PC-3 (cell line): ENCODE data around the gene BSCL2. TPM values are rescaled to one million over a fixed set of nuclear protein-coding genes. Genes with fewer than 3 reads are reported as not detected.

Experiments used
- ATAC-seq: fragments of 200-7000 bp; cut with Tn5 transposase; 2 replicates; pipeline ENCODE4 v1.9.1; 2020; ENCODE audit warnings: mild to moderate bottlenecking, moderate library complexity
- BruUV-seq: library from RNA; stranded (reverse); fragments of 400-500 nt; replicated peaks from 2 replicates; lab custom pipeline; 2021; lab: Mats Ljungman, UMichigan
- CTCF ChIA-PET: fragments of 300-600 bp; sonication (Branson Sonifier 250); formaldehyde crosslinking; loops from one replicate; lab custom pipeline; 2022; ENCODE audit warnings: antibody characterized with exemption; lab: Charles Lee
- POLR2A ChIA-PET: fragments of 300-600 bp; sonication (Branson Sonifier 250); formaldehyde crosslinking; loops from one replicate; lab custom pipeline; 2022; ENCODE audit warnings: antibody characterized with exemption; ENCODE audit not compliant: unreplicated experiment; lab: Charles Lee
- DNase-seq: peaks from one replicate; pipeline ENCODE4 v3.0.0-alpha.2; 2015
- H2AFZ ChIP-seq: fragments of 300-600 bp; sonication (generic); 2 replicates; pipeline ENCODE4 v1.6.0; 2016; ENCODE audit warnings: antibody characterized with exemption, low read length
- H3F3A ChIP-seq: fragments of 300-600 bp; sonication (generic); one replicate; pipeline ENCODE4 v1.6.0; 2017; ENCODE audit warnings: antibody characterized with exemption, low read length, control low read depth, mild to moderate bottlenecking; ENCODE audit not compliant: unreplicated experiment
- H3K27ac ChIP-seq: fragments of 300-600 bp; sonication (generic); 2 replicates; pipeline ENCODE4 v1.5.1; 2016; ENCODE audit warnings: mild to moderate bottlenecking, low read length
- H3K27me3 ChIP-seq: fragments of 300-600 bp; sonication (generic); 2 replicates; pipeline ENCODE4 v1.6.1; 2016; ENCODE audit warnings: low read length, mixed read lengths
- H3K36me3 ChIP-seq: fragments of 300-600 bp; sonication (generic); 2 replicates; pipeline ENCODE4 v1.6.1; 2016; ENCODE audit warnings: low read depth, mixed run types, low read length, mixed read lengths
- H3K4me1 ChIP-seq: fragments of 300-600 bp; sonication (generic); 2 replicates; pipeline ENCODE4 v1.5.1; 2016; ENCODE audit warnings: low read length; ENCODE audit not compliant: insufficient read depth
- H3K4me2 ChIP-seq: fragments of 300-600 bp; sonication (generic); 2 replicates; pipeline ENCODE4 v1.6.0; 2016; ENCODE audit warnings: low read length
- H3K4me3 ChIP-seq: fragments of 300-600 bp; sonication (generic); 2 replicates; pipeline ENCODE4 v1.5.1; 2016; ENCODE audit warnings: mild to moderate bottlenecking, low read length, mixed read lengths
- H3K79me2 ChIP-seq: fragments of 300-600 bp; sonication (generic); 2 replicates; pipeline ENCODE4 v1.6.1; 2017; ENCODE audit warnings: low read length, mixed read lengths
- H3K9ac ChIP-seq: fragments of 300-600 bp; sonication (generic); 2 replicates; pipeline ENCODE4 v1.6.0; 2016; ENCODE audit warnings: mild to moderate bottlenecking, low read length
- H3K9me2 ChIP-seq: fragments of 300-600 bp; sonication (generic); replicated peaks from 2 replicates; pipeline ENCODE4 v1.6.1; 2016; ENCODE audit warnings: mixed run types, low read length, mixed read lengths
- H3K9me3 ChIP-seq: fragments of 300-600 bp; sonication (generic); 2 replicates; pipeline ENCODE4 v1.6.1; 2016; ENCODE audit warnings: low read length, mixed read lengths
- H4K20me1 ChIP-seq: fragments of 300-600 bp; sonication (generic); 2 replicates; pipeline ENCODE4 v1.6.1; 2016; ENCODE audit warnings: low read length, mixed read lengths
- EZH2 ChIP-seq: fragments of 300-600 bp; sonication (generic); IDR thresholded peaks from one replicate; pipeline ENCODE4 v1.6.1; 2017; ENCODE audit warnings: antibody characterized with exemption, mild to moderate bottlenecking, low read length; ENCODE audit not compliant: unreplicated experiment
- EZH2phosphoT487 ChIP-seq: fragments of 300-600 bp; sonication (generic); IDR thresholded peaks from 2 replicates; pipeline ENCODE4 v1.6.1; 2018; ENCODE audit warnings: mild to moderate bottlenecking, antibody characterized with exemption, low read length, borderline replicate concordance
- intact Hi-C: fragments of 100-400 bp; cut with micrococcal nuclease; formaldehyde crosslinking; loops from 2 replicates; pipeline ENCODE4 v1.9.0; 2023
- total RNA-seq: library from RNA; depleted of rRNA; stranded (reverse); fragments of >200 nt; gene quantifications from 2 replicates; pipeline ENCODE4 v1.2.3, GENCODE V29; 2014
- TF ChIP-seq, protein P1 (sequence below): fragments of 300-600 bp; sonication (generic); conservative IDR thresholded peaks from 2 replicates; pipeline ENCODE4 v1.5.1; 2017; ENCODE audit warnings: antibody characterized with exemption, low read depth, mild to moderate bottlenecking, low read length

Gene BSCL2
- total RNA-seq, 1 experiment from 2014 or later: 65.7 TPM

DNA sequence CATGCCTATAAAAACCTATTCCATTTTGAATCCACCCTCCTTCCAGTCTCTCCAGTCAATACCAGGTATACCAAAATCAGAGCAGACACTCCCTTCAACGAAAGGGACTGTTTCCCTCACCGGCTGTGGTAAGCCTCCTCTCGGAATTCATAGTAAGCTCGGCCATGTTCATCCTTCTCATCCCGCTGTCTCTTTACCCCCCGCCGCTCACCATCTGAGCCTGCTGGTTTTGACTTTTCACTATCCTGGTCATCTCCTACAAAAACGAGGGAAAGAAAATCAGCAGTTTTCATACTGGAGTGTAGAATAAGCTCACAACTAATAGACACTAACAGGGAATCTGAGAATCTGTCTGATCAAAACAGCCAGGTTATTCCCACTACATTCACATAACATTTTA lies 16.9 kb upstream of the BSCL2 start:
- Histone ChIP-seq H3K4me1 (peaks cover 9% of the 10 kb centered on the region), H3K27me3 (no peaks in the 10 kb centered on the region), H3K9ac (peak overlapping the region; percentile 85), H3K79me2 (peaks cover 82% of the 10 kb centered on the region), H3K4me3 (peak overlapping the region; percentile 91), H3K9me2 (no peaks in the 10 kb centered on the region), H3K4me2 (peak overlapping the region; percentile 88), H3K27ac (no peak overlapping the region), H4K20me1 (peaks cover 46% of the 10 kb centered on the region), H3K9me3 (no peaks in the 10 kb centered on the region), H3F3A (no peaks in the 10 kb centered on the region), H3K36me3 (peaks cover 53% of the 10 kb centered on the region), H2AFZ (no peak overlapping the region)
- BruUV-seq: no TSS peak
- DNase-seq: no peak
- POLR2A ChIA-PET: interaction anchor here (0.7 kb wide), 1 partner anchor 92 kb away, joined by 3 read pairs; no protein-coding TSS in a partner anchor
- intact Hi-C loops: loop anchor here (10.0 kb wide), 1 partner anchor 1461 kb away; the partner anchor contains the start of gene STIP1
- no peak for ATAC-seq
- CTCF ChIA-PET: interaction anchor here (0.8 kb wide), 1 partner anchor 47 kb away, joined by 3 read pairs; the partner anchor contains the start of gene TAF6L
- TF ChIP-seq EZH2phosphoT487: no peak
- TF ChIP-seq EZH2: no peak
- TF ChIP-seq, protein P1, sequence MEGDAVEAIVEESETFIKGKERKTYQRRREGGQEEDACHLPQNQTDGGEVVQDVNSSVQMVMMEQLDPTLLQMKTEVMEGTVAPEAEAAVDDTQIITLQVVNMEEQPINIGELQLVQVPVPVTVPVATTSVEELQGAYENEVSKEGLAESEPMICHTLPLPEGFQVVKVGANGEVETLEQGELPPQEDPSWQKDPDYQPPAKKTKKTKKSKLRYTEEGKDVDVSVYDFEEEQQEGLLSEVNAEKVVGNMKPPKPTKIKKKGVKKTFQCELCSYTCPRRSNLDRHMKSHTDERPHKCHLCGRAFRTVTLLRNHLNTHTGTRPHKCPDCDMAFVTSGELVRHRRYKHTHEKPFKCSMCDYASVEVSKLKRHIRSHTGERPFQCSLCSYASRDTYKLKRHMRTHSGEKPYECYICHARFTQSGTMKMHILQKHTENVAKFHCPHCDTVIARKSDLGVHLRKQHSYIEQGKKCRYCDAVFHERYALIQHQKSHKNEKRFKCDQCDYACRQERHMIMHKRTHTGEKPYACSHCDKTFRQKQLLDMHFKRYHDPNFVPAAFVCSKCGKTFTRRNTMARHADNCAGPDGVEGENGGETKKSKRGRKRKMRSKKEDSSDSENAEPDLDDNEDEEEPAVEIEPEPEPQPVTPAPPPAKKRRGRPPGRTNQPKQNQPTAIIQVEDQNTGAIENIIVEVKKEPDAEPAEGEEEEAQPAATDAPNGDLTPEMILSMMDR: no peak

DNA sequence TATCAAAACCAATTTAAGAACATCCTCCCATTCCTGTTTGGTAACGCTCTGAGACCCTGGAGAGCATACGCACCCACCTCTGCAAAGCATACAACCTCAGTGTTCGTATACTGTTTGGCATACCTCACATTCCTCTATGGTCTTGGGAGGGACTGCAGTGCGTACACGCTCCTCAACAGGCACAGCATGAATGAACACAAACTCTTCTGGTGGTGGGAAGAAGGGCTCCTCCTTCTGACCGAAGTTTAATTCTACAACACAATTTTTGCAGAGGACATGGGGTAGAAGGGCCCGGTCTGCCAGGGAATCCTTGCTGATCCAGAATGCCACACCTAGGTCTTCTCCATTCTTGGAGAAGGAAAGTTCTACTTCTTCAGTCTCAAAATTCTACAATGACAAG lies 14.8 kb upstream of the BSCL2 start:
- Histone ChIP-seq H3K4me1 (peaks cover 9% of the 10 kb centered on the region), H2AFZ (no peak overlapping the region), H3K27me3 (no peaks in the 10 kb centered on the region), H3K9ac (no peak overlapping the region), H3K4me2 (no peak overlapping the region), H3K9me3 (no peaks in the 10 kb centered on the region), H3F3A (no peaks in the 10 kb centered on the region), H3K4me3 (no peak overlapping the region), H3K36me3 (peaks cover 68% of the 10 kb centered on the region), H3K27ac (no peak overlapping the region), H4K20me1 (peaks cover 46% of the 10 kb centered on the region), H3K79me2 (peaks cover 82% of the 10 kb centered on the region), H3K9me2 (no peaks in the 10 kb centered on the region)
- ATAC-seq: peak; percentile 22; the same call in 1 of the 2 replicates
- TF ChIP-seq EZH2phosphoT487: no peak
- TF ChIP-seq, protein P1: peak; percentile 51
- POLR2A ChIA-PET: no interaction called here
- CTCF ChIA-PET: no interaction called here
- peak; percentile 40 for DNase-seq
- TSS peak; percentile 34 for BruUV-seq
- intact Hi-C loops: loop anchor here (10.0 kb wide), 1 partner anchor 1463 kb away; the partner anchor contains the start of gene STIP1

DNA sequence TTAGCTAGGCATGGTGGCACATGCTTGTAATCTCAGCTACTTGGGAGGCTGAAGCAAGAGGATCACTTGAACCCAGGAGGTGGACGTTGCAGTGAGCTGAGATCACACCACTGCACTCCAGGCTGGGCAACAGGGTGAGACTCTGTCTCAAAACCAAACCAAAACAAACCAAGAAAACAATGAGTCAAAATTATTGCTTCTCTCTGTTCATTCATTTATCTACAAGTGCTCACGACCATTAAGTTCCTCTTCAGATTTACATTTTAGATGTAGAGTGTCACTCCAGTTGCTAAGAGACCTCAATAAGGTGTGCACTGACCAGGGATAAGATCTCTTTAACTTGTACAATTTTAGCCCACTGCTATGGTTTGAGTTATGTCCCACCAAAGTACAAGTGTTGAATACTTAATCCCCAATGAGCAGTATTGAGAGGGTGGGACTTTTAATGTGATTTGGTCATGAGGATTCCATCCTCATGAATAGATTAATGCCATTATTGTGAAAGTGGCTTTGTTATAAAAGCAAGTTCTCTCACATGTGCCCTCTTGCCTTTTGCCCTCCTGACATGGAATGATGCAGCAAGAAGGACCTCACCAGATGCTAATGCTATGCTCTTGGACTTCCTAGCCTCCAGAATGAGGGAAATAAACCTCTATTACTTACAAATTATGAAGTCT lies 12.2 kb upstream of the BSCL2 start:
- H3K79me2 ChIP-seq: peaks cover 72% of the 10 kb centered on the region
- intact Hi-C loops: no loop called here
- no peak overlapping the region for H3K4me2 ChIP-seq
- ATAC-seq (no peak), DNase-seq (no peak)
- H3K4me3 ChIP-seq: no peak overlapping the region
- peaks cover 24% of the 10 kb centered on the region for H4K20me1 ChIP-seq
- H2AFZ ChIP-seq: no peak overlapping the region
- BruUV-seq: no TSS peak
- H3K27ac ChIP-seq: no peak overlapping the region
- H3F3A ChIP-seq: no peaks in the 10 kb centered on the region
- ChIA-PET POLR2A (no interaction called here), CTCF (no interaction called here)
- H3K36me3 ChIP-seq: peaks cover 87% of the 10 kb centered on the region
- no peak overlapping the region for H3K9ac ChIP-seq
- TF ChIP-seq EZH2: no peak
- no peak for TF ChIP-seq EZH2phosphoT487
- TF ChIP-seq, protein P1: no peak
- no peaks in the 10 kb centered on the region for H3K9me3 ChIP-seq
- H3K4me1 ChIP-seq: peaks cover 5% of the 10 kb centered on the region
- no peaks in the 10 kb centered on the region for H3K9me2 ChIP-seq
- no peaks in the 10 kb centered on the region for H3K27me3 ChIP-seq
